Measurements from ENCODE around the gene QPRT.
"Not testable (repeated sequence)": the region's sequence is repeated elsewhere in the genome, so short reads cannot be mapped to it uniquely, and the experiment has no call there.

Gene QPRT

DNA sequence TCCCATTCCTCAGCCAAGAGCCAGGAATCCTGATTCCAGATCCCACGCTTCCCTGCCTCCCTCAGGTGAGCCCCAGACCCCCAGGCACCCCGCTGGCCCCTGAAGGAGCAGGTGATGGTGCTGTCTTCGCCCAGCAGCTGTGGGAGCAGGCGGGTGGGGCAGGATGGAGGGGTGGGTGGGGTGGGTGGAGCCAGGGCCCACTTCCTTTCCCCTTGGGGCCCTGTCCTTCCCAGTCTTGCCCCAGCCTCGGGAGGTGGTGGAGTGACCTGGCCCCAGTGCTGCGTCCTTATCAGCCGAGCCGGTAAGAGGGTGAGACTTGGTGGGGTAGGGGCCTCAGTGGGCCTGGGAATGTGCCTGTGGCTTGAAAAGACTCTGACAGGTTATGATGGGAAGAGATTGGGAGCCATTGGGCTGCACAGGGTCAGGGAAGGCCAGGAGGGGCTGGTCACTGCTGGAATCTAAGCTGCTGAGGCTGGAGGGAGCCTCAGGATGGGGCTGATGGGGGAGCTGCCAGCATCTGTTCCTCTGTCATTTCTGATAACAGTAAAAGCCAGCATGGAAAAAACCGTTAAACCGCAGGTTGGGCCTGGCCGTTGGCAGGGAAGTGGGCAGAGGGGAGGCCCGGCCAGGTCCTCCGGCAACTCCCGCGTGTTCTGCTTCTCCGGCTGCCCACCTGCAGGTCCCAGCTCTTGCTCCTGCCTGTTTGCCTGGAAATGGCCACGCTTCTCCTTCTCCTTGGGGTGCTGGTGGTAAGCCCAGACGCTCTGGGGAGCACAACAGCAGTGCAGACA, 15.8 kb upstream of the QPRT start, which contains the start of gene SPN:
SPN (plus strand) TSS at position 232 of the 791 bp plus-strand sequence; CDS start at position 714, 482 bp downstream.
- DNase-seq: no peak

DNA sequence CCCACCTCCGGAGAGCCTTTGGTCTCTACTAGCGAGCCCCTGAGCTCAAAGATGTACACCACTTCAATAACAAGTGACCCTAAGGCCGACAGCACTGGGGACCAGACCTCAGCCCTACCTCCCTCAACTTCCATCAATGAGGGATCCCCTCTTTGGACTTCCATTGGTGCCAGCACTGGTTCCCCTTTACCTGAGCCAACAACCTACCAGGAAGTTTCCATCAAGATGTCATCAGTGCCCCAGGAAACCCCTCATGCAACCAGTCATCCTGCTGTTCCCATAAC, 15.2 kb upstream of the QPRT start:
- DNase-seq: no peak

DNA sequence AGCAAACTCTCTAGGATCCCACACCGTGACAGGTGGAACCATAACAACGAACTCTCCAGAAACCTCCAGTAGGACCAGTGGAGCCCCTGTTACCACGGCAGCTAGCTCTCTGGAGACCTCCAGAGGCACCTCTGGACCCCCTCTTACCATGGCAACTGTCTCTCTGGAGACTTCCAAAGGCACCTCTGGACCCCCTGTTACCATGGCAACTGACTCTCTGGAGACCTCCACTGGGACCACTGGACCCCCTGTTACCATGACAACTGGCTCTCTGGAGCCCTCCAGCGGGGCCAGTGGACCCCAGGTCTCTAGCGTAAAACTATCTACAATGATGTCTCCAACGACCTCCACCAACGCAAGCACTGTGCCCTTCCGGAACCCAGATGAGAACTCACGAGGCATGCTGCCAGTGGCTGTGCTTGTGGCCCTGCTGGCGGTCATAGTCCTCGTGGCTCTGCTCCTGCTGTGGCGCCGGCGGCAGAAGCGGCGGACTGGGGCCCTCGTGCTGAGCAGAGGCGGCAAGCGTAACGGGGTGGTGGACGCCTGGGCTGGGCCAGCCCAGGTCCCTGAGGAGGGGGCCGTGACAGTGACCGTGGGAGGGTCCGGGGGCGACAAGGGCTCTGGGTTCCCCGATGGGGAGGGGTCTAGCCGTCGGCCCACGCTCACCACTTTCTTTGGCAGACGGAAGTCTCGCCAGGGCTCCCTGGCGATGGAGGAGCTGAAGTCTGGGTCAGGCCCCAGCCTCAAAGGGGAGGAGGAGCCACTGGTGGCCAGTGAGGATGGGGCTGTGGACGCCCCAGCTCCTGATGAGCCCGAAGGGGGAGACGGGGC, 14.7 kb upstream of the QPRT start:
- no peak for DNase-seq

DNA sequence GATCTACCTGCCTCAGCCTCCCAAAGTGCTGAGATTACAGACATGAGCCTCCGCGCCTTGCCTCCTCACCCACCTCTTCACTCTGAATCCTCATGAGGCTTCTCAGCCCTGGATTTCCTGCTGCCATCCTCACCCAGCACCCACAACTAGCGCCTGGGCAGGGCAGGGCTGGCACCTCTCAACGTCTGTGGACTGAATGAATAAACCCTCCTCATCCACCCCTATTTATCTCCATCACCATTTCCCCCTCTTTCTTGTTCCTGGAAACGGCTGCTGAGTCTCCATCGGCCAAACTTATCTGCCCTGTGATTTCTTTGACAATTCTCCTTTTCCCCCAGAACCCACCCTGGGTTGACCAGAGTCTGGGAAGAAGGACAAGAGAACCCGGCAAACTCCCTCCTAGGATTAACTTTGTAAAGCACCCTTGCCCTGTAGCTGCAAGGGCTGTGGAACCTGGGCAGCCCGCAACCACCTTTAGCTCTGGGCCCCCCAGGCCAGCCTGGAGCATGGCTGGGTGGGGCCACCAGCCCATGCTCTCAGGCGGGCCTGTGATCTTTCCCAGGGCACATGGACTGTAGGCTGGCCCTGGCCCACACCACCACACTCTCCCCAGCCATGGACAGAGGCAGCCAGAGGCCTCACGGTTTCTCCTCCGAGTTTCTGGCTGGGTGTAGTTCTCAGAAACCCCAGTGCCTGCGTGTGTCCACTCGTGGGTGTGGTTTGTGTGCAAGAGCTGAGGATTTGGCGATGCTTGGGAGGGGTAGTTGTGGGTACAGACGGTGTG, 13.5 kb upstream of the QPRT start:
- DNase-seq: no peak

DNA sequence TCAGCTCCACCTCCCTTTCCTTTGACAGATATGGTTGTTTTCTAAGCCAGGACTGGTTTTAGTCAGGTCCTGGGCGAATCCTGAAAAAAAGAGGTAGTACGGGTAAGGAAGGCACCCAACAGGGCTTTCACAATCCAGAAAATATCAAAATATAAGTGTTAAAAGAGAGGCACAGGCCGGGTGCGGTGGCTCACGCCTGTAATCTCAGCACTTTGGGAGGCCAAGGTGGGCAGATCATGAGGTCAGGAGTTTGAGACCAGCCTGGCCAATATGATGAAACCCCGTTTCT, 11.7 kb upstream of the QPRT start:
- DNase-seq: not testable (repeated sequence)

DNA sequence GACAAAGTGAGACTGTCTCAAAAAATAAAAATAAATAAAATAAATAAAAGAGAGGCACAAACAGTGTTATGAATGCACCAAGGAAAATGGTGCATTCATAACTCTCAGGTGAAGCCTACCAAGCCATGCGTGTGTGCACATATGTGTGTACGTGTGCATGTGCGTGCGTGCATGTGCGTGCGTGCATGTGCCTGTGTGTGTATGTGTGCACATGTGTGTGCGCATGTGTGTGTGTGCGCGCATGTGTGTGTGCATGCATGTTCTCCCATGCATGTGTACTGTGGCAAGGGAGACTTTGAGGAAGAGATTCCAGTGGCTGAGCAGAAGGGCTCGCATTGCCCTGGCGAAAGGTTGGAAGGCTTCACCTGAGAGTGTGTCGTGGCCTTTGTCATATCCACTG, 11.2 kb upstream of the QPRT start:
- no peak for DNase-seq

DNA sequence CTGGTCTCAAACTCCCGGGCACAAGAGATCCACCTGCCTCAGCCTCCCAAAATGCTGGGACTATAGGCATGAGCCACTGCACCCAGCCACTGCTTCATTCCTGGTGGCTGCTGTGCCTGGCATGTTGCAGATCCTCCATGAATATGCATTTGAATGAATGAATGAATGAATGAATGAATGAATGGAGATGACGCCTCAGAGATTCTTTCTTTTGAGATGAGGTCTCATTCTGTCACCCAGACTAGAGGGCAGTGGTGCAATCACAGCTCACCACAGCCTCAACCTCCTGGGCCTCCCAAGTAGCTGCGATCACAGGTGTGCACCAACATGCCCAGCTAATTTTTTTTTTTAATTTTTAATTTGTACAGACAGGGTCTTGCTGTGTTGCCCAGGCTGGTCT, 10.7 kb upstream of the QPRT start:
- DNase-seq: no peak

DNA sequence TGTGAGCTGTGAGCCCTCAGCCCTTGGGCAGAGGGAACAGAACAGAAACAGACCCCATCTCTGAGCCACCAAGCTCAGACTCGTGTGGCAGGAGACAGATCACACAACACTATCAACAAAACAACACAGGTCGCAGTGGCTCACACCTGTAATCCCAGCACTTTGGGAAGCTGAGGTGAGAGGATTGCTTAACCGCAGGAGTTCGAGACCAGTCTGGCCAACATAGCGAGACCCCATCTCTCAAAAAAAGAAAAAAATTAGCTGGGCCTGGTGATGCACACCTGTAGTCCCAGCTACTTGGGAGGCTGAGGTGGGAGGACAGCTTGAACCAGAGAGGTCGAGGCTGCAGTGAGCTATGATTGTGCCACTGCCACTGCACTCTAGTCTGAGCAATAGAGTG, 5.5 kb upstream of the QPRT start:
- no peak for DNase-seq

DNA sequence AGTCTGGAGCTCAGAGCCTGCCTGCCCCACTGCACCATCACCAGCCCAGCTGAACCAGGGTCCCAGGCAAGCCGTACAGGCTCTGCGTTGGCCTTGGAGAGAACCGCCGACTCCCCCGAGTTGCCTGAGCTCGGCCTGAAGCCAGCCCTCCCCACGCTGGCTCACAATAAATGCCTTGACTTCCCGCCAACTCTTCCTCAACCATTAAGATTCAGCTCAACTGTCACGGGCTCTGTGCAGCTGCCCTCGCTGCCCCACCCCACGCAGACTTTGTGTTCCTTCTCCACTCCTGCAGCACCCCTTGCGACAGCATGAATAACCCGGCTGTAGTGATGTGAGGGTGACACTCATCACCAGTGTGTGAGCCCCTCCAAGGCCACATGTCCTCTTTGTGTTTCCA, 4.8 kb upstream of the QPRT start:
- DNase-seq: no peak

DNA sequence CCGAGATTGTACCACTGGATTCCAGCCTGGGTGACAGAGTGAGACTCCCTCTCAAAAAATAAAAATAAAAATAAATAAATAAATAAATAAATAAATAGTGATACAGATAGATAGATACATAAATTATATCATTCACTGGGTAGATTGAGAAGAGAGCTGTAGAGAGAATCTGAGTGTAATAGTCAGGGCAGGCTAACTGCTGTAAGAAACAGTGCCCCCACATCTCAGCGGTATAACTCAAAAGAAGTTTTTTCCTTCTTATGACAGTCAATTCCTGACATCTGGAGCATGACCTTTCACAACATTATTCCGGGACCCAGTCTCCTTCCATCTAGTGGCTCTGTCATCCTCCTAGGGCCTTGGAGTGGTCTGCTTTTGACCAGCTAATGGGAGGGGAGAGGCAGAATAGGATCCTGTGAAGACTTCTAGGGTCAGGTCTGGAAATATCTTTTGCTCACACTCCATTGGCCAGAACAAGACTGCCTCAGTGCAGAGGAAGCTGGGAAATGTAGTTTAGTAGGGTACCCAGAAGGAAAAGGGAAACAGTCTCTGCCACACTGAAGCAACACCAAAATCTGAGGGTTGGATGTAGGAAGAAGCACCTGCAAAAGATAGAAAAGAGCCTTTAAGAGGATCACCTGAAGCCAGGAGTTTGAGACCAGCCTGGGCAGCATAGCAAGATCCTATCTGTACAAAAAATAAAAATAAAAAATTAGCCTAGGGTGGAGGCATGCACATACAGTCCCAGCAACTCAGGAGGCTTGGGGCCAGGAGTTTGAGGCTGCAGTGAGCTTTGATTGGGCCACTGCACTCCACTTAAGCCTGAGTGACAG, 3.0 kb upstream of the QPRT start:
- DNase-seq: no peak

DNA sequence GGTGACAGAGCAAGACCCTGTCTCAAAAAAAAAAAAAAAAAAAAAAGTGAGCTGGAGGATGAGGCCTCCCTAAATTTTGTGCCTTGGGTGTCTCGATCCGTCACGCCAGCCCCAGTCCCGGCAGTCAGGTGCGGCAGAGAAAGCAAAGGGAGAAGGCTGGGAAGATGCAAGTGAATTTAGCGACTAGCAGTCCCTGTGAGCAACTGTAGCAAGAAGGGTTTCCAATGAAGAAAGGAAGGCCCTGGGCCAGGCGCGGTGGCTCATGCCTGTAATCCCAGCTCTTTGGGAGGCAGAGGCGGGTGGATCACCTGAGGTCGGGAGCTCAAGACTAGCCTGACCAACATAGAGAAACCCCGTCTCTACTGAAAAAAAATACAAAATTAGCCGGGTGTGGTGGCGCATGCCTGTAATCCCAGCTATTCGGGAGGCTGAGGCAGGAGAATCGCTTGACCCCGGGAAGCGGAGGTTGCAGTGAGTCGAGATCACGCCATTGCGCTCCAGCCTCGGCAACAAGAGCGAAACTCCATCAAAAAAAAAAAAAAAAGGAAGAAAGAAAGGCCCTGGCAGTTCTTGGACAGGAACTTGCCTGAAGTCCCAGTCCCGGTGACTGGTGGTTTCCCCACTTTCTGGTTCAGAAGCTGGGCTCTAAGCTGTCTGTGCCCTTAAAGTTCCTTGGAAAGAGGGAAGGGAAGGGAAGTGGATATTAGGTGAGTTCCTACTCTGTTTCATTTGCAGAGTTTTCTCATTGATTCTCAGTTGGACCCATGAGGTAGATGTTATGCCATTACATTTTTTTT, 1.8 kb upstream of the QPRT start:
- no peak for DNase-seq

DNA sequence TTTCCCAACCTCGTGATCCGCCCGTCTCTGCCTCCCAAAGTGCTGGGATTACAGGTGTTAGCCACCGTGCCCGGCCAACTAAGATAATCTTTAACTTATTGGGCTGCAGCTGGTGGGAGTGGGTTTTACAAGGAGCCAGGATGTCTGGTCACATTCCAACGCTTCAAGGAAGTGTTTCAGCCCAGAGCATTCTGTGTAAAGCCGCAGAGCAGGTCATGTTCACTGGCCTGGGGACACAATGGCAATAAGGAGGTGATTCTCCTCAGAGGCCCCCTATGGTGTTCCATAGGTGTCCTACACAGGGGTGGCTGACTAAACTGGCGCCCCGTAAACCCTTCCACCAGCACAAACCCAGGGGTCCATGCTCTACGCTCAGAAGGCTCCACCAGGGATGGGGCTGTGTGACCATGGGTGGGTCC, 1.2 kb downstream of the QPRT start:
- DNase-seq: no peak

DNA sequence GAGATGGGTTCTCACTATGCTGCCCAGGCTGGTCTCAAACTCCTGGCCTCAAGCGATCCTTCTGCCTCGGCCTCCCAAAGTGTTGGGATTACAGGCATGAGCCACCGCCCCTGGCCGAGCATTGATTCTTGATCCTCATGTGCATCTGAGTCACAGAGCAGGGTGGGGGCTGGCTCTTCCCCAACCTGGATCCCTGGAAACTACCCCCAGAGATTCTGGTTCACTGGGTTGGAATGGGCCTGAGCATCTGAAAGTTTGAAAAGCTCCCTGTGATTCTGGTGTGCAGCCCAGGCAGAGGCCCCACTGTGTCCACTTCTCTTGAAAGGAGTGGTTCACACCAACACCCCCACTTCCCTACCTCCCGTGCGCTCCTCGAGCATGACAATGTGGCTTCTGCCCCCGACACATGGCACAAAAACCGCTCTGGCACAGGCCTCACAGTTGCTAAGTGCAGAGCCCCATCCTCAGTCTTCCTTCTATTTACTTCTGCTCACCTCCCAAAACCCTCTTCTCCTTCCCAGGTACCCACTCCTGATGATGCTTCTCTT, 4.6 kb downstream of the QPRT start:
- no peak for DNase-seq

DNA sequence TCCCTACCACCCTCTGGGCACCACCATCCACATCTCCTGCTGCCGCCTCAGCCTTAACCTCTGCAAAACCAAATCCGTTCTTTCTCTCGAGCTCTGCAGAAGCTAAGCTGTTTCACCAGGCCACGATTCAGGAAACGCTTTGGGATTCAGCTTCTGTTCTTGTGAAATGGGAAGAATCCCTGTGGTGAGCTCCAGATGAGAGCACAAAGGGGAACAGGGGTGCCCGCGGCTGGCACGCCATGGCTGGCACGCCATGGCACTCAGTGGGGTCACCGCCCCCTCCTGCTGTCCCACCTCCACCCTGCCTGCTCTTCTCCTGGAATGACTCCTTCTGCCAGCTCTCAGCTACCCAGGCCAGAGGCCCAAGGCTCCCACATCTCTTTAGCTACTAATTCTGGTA, 5.7 kb downstream of the QPRT start:
- DNase-seq: no peak

DNA sequence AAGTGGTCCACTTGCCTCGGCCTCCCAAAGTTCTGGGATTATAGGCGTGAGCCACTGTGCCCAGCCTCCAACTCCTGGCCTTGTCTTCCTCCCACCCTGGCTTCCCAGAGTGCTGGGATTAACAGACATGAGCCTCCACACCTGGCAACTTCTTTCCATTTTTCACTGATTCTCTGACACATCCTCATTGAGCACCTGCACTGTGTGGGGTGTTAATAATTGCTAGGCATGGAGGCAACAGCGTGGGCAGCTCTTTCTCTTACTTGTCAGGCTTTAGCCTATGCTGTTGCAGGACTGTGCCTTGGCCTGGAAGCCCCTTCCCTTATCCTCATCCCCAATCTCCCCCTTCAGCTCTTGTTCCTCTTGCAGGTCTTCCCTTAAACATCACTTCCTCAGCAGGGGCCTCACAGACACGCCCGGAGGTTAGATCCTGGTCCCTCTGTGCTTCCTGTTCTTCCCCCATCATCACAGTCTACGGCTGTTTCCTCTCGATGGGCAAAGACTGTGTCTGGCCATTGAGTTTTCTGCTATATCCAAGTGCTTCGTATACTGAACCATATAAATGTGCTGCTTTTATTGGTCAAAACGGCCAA, 7.9 kb downstream of the QPRT start:
- no peak for DNase-seq

DNA sequence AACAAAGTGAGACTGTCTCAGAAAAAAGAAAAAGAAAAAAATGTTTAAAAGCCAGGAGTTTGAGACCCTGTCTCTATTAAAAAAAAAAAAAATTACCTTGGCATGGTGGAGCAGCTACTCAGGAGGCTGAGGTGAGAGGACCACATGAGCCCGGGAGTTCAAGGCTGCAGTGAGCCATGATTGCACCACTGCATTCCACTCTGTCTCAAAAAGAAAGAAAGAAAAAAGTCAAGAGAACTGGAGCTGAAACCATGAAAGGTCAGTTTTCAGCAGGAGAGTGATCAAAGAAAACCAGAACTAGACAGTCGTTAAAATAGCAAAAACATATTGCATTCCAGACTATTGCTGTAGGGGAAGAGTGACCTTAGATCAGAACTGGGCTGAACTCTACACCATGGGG, 8.8 kb downstream of the QPRT start:
- DNase-seq: no peak

DNA sequence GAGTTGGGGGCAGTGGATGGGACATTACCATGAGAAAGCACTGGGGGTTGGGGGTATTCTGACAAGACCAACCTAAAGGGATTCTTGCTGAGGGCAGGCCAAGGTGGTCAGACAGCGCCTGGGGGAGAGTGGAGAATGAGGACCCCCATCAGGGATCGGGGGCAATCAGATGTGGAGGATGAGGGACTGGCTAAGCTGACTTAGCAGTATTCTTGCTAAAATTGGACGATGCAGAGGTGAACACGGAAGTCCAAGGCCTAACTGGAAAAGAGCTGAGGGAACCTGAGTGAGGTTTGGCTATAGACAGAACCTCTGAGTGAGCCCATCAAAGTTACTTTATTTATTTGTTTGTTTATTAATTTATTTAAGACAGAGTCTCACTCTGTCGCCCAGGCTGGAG, 9.2 kb downstream of the QPRT start:
- DNase-seq: no peak

DNA sequence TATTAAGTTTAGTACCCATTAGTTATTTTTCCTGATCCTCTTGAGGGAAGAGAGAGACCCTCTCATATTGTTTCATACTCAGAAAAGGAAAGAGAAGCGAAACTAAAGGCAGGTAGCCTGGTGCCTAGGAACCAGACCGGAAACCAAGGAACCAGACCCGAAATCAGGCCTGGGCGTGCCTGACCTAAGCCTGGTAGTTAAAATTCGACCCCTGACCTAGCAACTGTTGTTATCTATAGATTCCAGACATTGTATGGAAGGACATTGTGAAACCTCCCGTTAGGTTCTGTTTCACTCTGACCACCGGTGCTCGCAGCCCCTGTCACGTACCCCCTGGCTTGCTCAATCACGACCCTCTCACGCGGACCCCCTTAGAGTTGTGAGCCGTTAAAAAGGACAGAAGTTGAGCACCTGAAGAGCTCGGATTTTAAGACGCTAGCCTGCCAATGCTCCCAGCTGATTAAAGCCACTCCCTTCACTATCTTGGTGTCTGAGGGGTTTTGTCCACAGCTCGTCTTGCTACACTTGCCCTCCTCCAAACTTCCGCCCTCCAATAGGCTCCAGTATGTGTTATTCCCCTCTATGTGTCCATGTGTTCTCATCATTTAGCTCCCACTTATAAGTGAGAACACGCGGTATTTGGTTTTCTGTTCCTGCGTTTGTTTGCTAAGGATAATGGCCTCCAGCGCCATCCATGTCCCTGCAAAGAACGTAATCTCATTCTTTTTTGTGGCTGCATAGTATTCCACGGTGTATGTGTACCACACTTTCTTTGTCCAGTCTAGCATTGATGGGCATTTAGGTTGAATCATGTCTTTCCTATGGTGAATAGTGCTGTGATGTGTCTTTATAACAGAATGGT, 10.7 kb downstream of the QPRT start:
- not testable (repeated sequence) for DNase-seq

DNA sequence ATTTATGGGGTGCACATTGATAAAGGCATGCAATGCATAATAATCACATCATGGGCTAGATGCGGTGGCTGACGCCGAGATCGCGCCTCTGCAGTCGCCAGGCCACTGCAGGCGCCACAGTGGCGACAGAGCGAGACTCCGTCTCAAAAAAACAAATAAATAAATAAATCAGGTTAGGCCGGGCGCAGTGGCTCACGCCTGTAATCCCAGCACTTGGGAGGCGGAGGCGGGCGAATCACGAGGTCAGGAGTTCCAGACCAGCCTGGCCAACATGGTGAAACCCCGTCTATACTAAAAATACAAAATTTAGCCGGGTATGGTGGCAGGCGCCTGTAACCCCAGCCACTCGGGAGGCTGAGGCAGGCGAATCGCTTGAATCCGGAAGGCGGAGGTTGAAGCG, 13.6 kb downstream of the QPRT start:
- not testable (repeated sequence) for DNase-seq
